Central memory CD8-positive, alpha-beta T cell (primary cell): ENCODE data around the gene EEFSEC.
A peak's percentile ranks its signal among the peaks of the same experiment; 100 is the strongest.

Experiments used
- ATAC-seq: fragments of 150-1000 bp; cut with Tn5 transposase; replicated peaks from 2 replicates; pipeline ENCODE4 v1.10.0; 2022; ENCODE audit warnings: mild to moderate bottlenecking, moderate FRiP score, moderate number of reproducible peaks; ENCODE audit not compliant: poor library complexity, severe bottlenecking; ENCODE audit errors: extremely low read depth
- DNase-seq, 2 donors: peaks; one replicate each; pipeline ENCODE4 v3.0.0; 2021; ENCODE audit warnings: low spot score in 2 of 2
- H3K27ac Mint-ChIP-seq: one replicate; pipeline ENCODE4 v1.8.0; 2022; ENCODE audit warnings: low read depth, mild to moderate bottlenecking, moderate library complexity, mixed read lengths
- H3K27me3 Mint-ChIP-seq: one replicate; pipeline ENCODE4 v1.8.0; 2022; ENCODE audit warnings: mixed read lengths
- H3K36me3 Mint-ChIP-seq: one replicate; pipeline ENCODE4 v1.8.0; 2022; ENCODE audit warnings: mild to moderate bottlenecking, moderate library complexity, mixed read lengths; ENCODE audit not compliant: insufficient read depth
- H3K4me1 Mint-ChIP-seq: one replicate; pipeline ENCODE4 v1.8.0; 2022; ENCODE audit warnings: mixed read lengths
- H3K4me3 Mint-ChIP-seq: one replicate; pipeline ENCODE4 v1.8.0; 2022; ENCODE audit warnings: mild to moderate bottlenecking, moderate library complexity, mixed read lengths
- H3K9me3 Mint-ChIP-seq: one replicate; pipeline ENCODE4 v1.8.0; 2022; ENCODE audit warnings: mixed read lengths

Gene EEFSEC

DNA sequence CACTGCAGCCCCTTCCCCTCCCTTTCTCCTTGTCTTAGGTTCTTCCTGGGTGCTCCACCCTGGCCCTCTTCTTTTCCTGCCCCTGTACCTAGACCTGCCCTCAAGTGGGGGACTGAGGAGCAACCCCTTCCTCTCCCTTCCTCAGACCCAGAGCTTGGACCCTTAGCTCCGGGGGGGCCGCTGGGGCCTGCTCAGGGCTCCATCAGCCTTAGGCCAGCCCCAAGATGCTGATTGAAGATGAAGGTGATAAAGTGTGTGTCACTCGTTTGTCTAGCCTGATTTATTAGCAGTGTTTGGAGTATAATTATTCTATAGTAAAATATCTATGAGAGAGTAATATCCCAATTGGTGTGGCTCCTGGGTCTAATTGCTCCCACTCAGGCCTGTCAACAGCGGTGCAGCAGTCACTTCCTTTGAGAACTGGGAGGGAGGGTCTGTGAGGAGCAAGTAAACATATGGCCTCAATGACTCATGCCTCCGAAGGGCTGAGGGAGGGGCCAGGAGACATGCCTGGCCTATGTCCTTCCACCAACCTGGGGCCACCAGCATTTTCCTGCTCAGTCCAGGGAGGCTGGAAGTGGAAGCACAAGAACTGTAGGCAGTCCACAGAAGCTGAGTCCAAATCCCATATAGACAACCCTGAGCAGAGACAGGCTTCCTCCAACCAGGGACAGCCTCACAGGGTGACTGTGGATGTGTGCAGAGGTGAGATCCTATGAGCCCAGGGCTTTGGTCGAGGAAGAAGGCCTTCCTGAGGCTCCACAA is 190.2 kb downstream of the EEFSEC start:
- no peaks in the 10 kb centered on the region for H3K27me3 Mint-ChIP-seq
- H3K36me3 Mint-ChIP-seq = peaks cover 5% of the 10 kb centered on the region
- H3K4me3 Mint-ChIP-seq = no peak overlapping the region
- H3K9me3 Mint-ChIP-seq = no peaks in the 10 kb centered on the region
- DNase-seq = no peak
- ATAC-seq = no peak
- peaks cover 5% of the 10 kb centered on the region for H3K4me1 Mint-ChIP-seq
- H3K27ac Mint-ChIP-seq = peak overlapping the region; percentile 30

- Mint-ChIP-seq H3K4me3 (no peak overlapping the region), H3K27ac (peak overlapping the region; percentile 30), H3K36me3 (peaks cover 5% of the 10 kb centered on the region), H3K4me1 (peaks cover 10% of the 10 kb centered on the region), H3K9me3 (no peaks in the 10 kb centered on the region), H3K27me3 (no peaks in the 10 kb centered on the region)
- ATAC-seq (no peak), DNase-seq (no peak)
Measured at GRCh38 chr3:128344052-128344735, 190.9 kb downstream of the EEFSEC start.

- H3K27me3 Mint-ChIP-seq = no peaks in the 10 kb centered on the region
- H3K9me3 Mint-ChIP-seq = no peaks in the 10 kb centered on the region
- peaks cover 10% of the 10 kb centered on the region for H3K4me1 Mint-ChIP-seq
- ATAC-seq (no peak), DNase-seq (no peak)
- no peak overlapping the region for H3K4me3 Mint-ChIP-seq
- H3K36me3 Mint-ChIP-seq = peaks cover 5% of the 10 kb centered on the region
- no peak overlapping the region for H3K27ac Mint-ChIP-seq
Measured at GRCh38 chr3:128345196-128345595, 191.9 kb downstream of the EEFSEC start.

DNA sequence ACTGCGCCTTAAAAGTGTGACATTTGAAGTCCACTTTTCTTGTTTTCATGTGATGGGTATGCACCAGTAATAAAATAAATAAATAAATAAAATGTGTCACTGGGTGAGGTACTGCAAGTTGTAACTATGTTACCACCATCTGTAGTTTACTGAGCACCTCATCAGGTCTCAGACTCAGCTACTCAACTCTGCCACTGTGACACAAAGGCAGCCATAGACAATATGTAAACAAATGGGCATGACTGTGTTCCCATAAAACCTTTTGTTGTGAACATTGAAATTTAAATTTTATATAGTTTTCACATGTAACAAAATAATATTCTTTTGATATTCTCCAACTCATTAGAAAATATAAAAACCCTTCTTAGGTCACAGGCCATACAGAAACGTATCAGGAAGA is 193.3 kb downstream of the EEFSEC start:
- Mint-ChIP-seq H3K27me3 (no peaks in the 10 kb centered on the region), H3K4me3 (no peak overlapping the region), H3K4me1 (peaks cover 7% of the 10 kb centered on the region), H3K27ac (no peak overlapping the region), H3K36me3 (peaks cover 5% of the 10 kb centered on the region), H3K9me3 (no peaks in the 10 kb centered on the region)
- no peak for ATAC-seq
- DNase-seq = no peak

DNA sequence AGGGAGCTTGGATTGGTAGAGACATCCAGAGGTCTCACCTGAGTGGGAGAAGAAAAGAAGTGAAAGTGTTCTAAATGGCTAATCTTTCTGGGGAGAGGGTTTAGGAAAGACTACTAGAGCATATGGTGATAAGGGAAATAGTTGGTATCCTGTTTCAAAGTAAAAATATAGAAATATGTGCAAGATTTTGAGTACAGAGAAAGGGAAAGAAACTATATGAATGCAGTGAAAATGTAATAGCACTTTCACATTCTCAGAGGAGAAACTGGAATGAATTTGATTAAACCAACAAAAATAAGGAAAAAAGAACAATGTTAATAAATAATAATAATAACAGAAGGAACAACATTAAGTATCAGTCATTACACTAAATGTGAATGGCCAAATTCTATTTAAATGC is 194.0 kb downstream of the EEFSEC start:
- no peak for ATAC-seq
- H3K9me3 Mint-ChIP-seq = no peaks in the 10 kb centered on the region
- no peak for DNase-seq
- peaks cover 7% of the 10 kb centered on the region for H3K4me1 Mint-ChIP-seq
- H3K27ac Mint-ChIP-seq = peak overlapping the region; percentile 0
- peaks cover 7% of the 10 kb centered on the region for H3K36me3 Mint-ChIP-seq
- no peaks in the 10 kb centered on the region for H3K27me3 Mint-ChIP-seq
- H3K4me3 Mint-ChIP-seq = no peak overlapping the region

GRCh38 chr3:128348075-128348474 is 194.8 kb downstream of the EEFSEC start:
- DNase-seq (no peak), ATAC-seq (no peak)
- Mint-ChIP-seq H3K27ac (peak overlapping the region; percentile 0), H3K4me1 (peaks cover 7% of the 10 kb centered on the region), H3K36me3 (peaks cover 7% of the 10 kb centered on the region), H3K9me3 (no peaks in the 10 kb centered on the region), H3K27me3 (no peaks in the 10 kb centered on the region), H3K4me3 (no peak overlapping the region)

- no peaks in the 10 kb centered on the region for H3K27me3 Mint-ChIP-seq
- peaks cover 4% of the 10 kb centered on the region for H3K36me3 Mint-ChIP-seq
- DNase-seq = no peak
- H3K4me3 Mint-ChIP-seq = no peak overlapping the region
- ATAC-seq = no peak
- H3K27ac Mint-ChIP-seq = no peak overlapping the region
- H3K9me3 Mint-ChIP-seq = no peaks in the 10 kb centered on the region
- H3K4me1 Mint-ChIP-seq = peaks cover 7% of the 10 kb centered on the region
Measured at GRCh38 chr3:128348805-128349531, 195.7 kb downstream of the EEFSEC start.

DNA sequence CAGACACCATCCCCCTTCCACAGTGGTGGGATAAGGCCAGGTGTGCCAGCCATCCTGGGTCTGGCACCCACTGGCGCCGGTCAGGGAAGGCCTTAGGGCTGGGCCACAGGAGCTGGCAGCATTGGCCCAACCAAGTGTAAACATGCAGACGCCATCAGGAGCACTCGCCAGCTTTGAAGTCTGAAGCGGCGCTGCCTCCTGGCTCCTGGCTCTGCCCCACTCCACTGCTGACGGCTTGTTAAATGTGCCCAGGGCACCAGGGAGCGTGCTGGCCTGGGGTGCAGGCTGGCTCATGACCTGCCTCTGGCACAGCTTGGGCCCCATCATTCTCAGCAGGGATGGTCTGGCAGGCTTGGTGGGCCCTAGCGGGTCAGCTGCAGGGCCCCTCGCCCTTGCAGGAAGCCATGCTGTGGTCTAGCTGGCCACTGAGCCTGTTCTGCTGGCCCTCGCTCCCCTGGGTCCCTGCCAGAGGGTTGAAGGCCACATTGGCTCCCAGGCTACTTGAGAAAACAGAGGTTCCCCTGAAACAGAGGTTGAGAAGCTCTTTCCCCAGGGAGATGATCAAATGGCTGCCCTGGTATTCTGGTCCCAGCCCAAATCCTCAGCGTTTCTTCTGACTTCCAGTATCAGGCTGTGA is 196.8 kb downstream of the EEFSEC start:
- Mint-ChIP-seq H3K9me3 (no peaks in the 10 kb centered on the region), H3K36me3 (peaks cover 6% of the 10 kb centered on the region), H3K4me3 (no peak overlapping the region), H3K4me1 (peaks cover 7% of the 10 kb centered on the region), H3K27me3 (no peaks in the 10 kb centered on the region), H3K27ac (no peak overlapping the region)
- no peak for ATAC-seq
- DNase-seq = no peak

- Mint-ChIP-seq H3K27me3 (no peaks in the 10 kb centered on the region), H3K36me3 (peaks cover 6% of the 10 kb centered on the region), H3K27ac (no peak overlapping the region), H3K9me3 (no peaks in the 10 kb centered on the region), H3K4me3 (no peak overlapping the region), H3K4me1 (peaks cover 7% of the 10 kb centered on the region)
- DNase-seq (no peak), ATAC-seq (no peak)
Measured at GRCh38 chr3:128351546-128351945, 198.3 kb downstream of the EEFSEC start.

- Mint-ChIP-seq H3K36me3 (peaks cover 6% of the 10 kb centered on the region), H3K9me3 (no peaks in the 10 kb centered on the region), H3K27me3 (no peaks in the 10 kb centered on the region), H3K4me3 (no peak overlapping the region), H3K27ac (no peak overlapping the region), H3K4me1 (peaks cover 7% of the 10 kb centered on the region)
- ATAC-seq (no peak), DNase-seq (no peak)
Measured at GRCh38 chr3:128352326-128352725, 199.0 kb downstream of the EEFSEC start.

- no peaks in the 10 kb centered on the region for H3K9me3 Mint-ChIP-seq
- peaks cover 9% of the 10 kb centered on the region for H3K36me3 Mint-ChIP-seq
- DNase-seq (no peak), ATAC-seq (no peak)
- H3K27ac Mint-ChIP-seq = no peak overlapping the region
- peaks cover 9% of the 10 kb centered on the region for H3K4me1 Mint-ChIP-seq
- no peak overlapping the region for H3K4me3 Mint-ChIP-seq
- H3K27me3 Mint-ChIP-seq = no peaks in the 10 kb centered on the region
Measured at GRCh38 chr3:128353361-128353965, 200.2 kb downstream of the EEFSEC start.

DNA sequence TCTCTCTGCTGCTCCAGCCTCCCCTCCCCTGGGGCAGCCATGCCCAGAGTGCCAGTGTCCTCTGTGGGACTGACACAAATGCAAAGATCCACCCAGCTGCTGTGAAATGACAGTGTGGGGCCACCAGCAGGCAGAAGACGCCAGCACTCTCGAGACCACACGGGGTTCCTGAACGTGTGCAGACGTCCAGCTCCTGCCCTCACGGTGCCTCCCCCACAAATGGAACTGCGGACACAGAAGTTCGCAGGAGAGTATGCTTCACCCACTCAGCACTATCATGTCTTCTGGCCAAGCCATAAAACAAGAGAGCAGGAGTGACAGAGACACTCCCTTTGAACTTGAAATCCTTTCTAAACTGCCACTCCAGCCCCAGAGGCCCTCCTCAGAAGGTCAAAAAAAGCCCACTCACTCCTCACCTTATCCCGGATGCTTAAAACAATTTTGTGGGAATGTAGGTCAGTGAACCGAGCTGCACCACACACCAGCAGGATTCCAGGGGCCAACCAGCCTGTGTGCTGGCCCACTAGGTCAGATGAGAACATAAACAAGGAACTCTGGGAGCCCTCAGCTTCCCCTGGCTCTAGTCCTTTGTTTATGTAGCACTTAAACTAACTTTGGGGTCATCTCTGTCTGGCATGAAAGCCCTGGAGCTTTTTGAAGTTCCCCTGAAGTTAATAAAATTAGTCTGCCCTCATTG is 200.9 kb downstream of the EEFSEC start:
- DNase-seq (no peak), ATAC-seq (no peak)
- Mint-ChIP-seq H3K9me3 (no peaks in the 10 kb centered on the region), H3K4me3 (no peak overlapping the region), H3K27me3 (no peaks in the 10 kb centered on the region), H3K4me1 (peaks cover 3% of the 10 kb centered on the region), H3K36me3 (peaks cover 9% of the 10 kb centered on the region), H3K27ac (no peak overlapping the region)
